NCI-H1105 (cell line): Measurements from ENCODE around the gene ADPRS.

Source experiments
- DNase-seq: peaks from one replicate; lab custom pipeline; 2025; lab: John Stamatoyannopoulos, UW

Gene ADPRS

GRCh38 chr1:36108314-36108713 is 19.6 kb downstream of the ADPRS start:
- no peak for DNase-seq

DNA sequence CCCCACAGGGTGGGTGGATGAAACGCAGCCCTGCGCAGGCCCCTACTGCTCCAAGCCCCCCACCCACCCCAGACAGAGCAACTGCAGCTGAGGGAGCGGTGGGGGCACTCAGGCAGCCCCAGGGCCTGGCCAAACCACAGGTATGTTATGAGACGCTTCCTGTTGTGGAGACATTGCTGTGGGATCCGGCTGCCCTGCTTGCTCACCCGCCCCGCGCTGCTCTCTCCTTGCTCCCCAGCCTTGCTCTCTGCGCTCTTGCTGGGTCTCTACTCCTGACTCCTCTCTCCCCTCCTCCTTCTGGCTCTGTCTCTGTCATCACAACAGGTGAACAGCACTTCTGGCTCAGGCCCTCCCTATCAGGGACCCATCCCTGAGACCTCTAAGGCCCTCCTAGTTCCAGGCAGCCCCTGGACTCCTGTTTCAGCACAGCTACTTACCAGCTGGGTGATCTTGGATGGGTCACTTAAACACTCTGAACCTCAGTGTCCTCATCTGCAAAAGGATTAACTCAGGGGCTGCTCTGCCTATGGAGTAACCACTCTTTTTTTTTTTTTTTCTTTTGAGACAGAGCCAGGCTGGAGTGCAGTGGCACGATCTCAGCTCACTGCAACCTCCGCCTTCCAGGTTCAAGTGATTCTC is 20.5 kb downstream of the ADPRS start:
- DNase-seq, result no peak

DNA sequence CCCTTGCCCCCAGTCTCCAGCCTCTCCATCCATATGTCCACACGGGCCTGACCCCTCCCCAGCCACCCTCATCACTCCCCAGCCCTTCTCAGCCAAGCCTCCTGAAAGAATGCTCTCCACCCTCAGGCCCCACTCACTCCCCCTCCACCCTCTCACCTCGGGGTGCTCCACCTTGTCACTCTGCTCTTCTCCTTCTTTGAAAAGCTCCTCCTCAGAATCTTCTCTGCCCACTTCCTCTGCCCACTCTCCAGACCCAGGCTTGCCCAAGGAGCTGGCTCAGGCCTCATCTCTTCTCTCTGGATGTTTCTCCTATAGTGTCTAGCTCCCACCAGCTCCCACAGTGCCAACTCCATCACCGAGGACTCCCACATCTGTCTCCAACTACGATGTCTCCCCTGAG is 22.5 kb downstream of the ADPRS start:
- no peak for DNase-seq

- no peak for DNase-seq
These were observed 24.1 kb downstream of the ADPRS start for GRCh38 chr1:36112823-36113222.

DNA sequence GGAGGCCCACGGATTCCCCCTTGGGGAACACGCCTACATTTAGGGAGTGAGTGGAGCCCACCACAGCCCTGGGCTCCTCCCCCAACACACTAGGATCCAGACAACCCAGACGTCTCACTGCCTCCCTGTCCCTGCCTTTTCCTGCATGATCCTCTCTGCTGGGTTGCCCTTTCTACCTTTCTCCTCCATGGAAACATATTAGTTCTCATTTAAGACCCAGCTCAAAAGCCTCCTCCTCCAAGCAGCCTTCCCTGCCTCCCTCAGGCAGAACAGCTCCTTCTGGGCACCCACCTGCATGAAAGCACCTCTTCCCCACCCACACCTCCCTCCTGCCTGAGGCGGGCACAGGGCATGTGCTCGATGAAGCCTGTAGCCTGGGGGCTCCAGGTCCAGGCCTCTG is 25.7 kb downstream of the ADPRS start:
- DNase-seq, result no peak

GRCh38 chr1:36115200-36115669 is 26.5 kb downstream of the ADPRS start:
- DNase-seq, result no peak

- no peak for DNase-seq
These were observed 27.2 kb downstream of the ADPRS start for GRCh38 chr1:36115931-36116330.

DNA sequence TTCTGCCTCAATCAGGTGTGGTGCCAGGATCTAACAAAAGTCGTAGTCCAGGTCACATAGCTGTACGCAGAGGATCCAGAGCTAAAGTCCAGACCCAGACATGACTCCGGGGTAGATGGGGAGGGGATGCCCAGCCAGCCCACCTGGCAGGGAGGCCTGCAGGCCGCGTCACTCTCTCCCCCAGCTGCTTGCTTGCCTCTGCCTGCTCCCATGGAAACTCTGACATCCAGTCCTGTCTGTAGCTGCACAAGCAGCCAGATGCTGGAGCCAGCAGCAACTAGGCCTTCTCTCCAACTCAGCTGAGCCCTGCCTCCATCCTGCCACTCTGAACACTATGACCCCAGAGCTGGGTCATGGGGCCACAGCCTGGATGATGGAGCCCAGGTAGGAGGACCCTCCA is 28.2 kb downstream of the ADPRS start:
- DNase-seq, result no peak

GRCh38 chr1:36118447-36119204 is 29.9 kb downstream of the ADPRS start:
- no peak for DNase-seq

DNA sequence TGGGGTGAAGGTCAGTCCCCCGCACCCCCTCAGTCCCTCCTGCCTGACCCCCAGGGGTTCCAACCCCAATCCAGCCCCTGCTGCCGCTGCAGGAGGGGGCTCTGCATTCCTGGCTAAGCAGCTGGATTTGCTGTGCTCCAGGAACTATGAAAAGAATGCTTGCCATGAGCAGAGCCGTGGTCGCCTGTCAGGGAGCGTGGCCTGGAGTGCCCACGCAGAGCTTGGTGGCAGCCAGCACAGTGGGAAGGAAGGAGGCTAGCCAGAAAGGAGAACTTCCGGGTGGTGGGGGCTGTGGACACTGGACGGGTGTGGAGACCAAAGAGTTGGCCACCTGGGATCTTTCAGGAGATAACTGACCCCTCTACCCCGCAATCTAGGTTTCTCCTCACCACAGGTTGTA is 30.8 kb downstream of the ADPRS start:
- DNase-seq, result no peak

DNA sequence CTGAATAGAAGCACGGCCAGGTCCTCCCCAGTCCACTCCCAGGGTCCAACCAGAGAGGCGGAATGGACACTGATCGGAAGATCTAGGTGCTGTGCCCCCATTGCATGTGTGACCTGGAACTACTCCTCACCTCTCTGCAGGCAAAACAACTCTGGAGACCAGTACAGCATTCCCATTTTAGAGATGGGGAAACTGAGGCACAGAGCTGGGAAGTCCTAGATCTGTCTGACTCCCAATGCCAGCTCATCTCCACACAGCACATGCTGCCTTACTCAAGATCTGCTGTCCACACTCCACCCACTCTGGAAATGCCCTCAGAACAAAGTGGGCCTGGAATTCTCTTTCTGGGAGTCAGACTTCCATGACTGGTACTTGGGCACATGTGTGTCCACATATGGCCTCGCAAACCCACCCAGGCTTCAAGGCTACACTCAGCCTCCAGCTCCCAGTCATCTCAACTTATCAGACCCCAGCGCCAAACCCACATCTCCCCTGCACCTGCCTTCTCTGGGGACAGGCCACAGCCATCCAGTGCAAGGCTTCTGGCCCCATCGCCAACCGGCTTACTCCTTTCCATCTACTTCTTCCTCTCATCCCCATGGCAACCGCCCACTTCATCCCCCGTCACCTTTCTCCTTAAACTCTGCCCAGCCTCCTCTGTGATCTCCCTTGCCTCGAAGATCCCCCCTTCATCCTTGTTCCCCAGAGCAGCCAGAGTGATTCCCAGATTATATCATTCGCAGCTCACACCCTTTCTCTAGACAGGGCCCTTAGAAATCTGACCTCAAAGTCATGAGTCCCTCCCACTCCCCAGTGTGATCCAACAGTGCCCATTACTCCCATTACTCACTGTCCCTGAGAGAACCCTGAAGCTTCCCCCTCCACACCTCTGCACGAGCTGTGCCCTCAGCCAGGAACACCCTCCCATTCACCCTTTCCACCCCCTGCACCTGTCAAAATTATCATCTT is 33.7 kb downstream of the ADPRS start:
- no peak for DNase-seq

- no peak for DNase-seq
These were observed 34.7 kb downstream of the ADPRS start for GRCh38 chr1:36123356-36123755.

- no peak for DNase-seq
These were observed 35.9 kb downstream of the ADPRS start for GRCh38 chr1:36124404-36125128.

GRCh38 chr1:36125129-36125991 is 36.7 kb downstream of the ADPRS start, which contains the start of gene COL8A2:
Gene COL8A2, minus strand, starts transcription at chr1:36125222. Its CDS starts 24,980 bp downstream, at chr1:36100242.
- no peak for DNase-seq

GRCh38 chr1:36126005-36126716 is 37.5 kb downstream of the ADPRS start:
- DNase-seq, result no peak

GRCh38 chr1:36126797-36127500 is 38.3 kb downstream of the ADPRS start:
- no peak for DNase-seq

DNA sequence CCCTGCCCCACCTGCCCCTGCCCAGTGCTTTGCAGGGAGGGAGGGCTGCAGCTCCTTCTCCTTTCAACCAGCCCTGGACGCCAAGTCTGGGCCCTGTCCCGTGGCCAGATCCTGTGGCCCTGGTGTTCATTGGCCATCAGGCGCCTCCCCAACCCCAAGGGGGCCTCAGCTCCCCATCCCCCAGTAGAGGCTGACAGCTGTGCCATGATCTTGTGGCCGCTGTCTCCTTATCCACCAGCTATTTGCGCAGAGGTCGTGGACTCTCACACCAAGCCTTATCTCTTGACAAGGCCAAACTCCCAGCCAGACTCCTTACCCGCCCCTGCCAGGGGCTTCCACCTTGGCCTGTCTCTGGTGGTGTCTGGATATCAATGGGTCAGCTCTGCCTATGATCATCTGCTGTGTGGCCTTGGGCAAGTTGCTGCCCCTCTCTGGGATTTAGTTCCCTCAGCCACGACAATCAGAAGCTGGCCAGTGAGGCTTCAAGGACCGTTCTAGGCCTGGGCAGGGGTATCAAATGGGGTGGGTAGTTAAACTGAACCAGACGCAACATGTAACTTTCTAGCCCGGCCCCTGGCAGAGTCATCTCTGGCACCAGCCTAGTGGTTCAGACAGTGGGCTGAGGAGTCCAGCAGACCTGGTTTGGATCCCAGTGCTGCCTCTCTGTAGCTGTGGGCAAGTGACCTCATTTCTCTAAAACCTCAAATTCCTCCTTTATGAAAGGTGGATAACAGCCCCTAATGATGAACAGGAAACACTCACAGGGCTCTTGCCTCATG is 39.6 kb downstream of the ADPRS start:
- no peak for DNase-seq

DNA sequence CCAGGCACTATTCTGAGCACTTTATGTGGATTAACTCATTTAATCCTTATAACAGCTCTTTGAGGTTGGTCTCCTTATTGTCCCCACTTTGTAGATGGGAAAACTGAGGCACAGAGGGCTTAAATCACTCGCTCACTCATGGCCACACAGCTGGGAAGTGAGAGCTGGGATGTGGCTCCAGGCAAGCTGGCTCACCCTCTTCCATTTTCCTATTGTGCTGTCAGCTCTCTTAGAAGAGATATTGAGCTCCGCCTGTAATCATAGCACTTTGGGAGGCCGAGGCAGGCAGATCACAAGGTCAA is 40.2 kb downstream of the ADPRS start:
- no peak for DNase-seq

DNA sequence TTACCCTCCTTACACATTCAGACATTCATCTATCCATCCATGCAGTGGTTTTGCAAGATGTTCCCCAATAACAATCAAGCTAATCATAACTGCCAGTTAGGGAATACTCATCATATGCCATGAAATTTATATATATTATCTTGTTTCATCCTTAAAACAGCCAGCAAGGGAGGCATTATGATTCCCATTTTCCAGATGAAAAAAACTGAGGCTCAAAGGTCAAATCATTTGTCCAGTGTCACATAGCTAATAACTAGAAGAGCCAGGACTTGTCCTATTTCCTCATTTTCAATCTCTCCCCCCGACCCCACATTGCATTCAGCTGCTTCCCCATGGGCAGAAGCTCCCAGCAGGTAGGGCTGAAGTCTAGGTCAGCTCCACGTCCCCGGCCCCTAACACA is 43.3 kb downstream of the ADPRS start:
- no peak for DNase-seq
